GM12878 (cell line): ENCODE measurements around the gene TRIM74. TPM values are rescaled to one million over a fixed set of nuclear protein-coding genes. Genes with fewer than 3 reads are reported as not detected.

Experiments
- ATAC-seq: fragments of 200-7000 bp; cut with Tn5 transposase; 3 replicates; pipeline ENCODE4 v1.9.1; 2020; ENCODE audit warnings: mild to moderate bottlenecking, moderate library complexity
- BruUV-seq: library from RNA; stranded (reverse); fragments of 400-500 nt; replicated peaks from 2 replicates; lab custom pipeline; 2021; lab: Mats Ljungman, UMichigan
- CTCF ChIA-PET: fragments of 300-600 bp; sonication (Branson Sonifier 250); formaldehyde crosslinking; extraction: SDS; loops from one replicate; lab custom pipeline; 2021; ENCODE audit warnings: inconsistent platforms; lab: Yijun Ruan, JAX
- POLR2A ChIA-PET: fragments of 350-600 bp; formaldehyde crosslinking; extraction: SDS; loops from one replicate; lab custom pipeline; 2021; ENCODE audit warnings: inconsistent platforms; lab: Charles Lee
- RAD21 ChIA-PET: fragments of 300-600 bp; sonication (Branson Sonifier 250); formaldehyde crosslinking; loops from one replicate; lab custom pipeline; 2023; ENCODE audit warnings: antibody characterized with exemption; ENCODE audit not compliant: unreplicated experiment; lab: Charles Lee
- SMC1A ChIA-PET: fragments of 300-600 bp; sonication (Branson Sonifier 250); formaldehyde crosslinking; loops from one replicate; lab custom pipeline; 2023; ENCODE audit not compliant: unreplicated experiment, uncharacterized antibody; lab: Charles Lee
- DNase-seq: peaks from one replicate; pipeline ENCODE4 v3.0.0-alpha.2; 2011; ENCODE audit warnings: low read depth, low spot score
- FAIRE-seq: peaks from 3 replicates; lab custom pipeline; 2011; peaks lifted over from hg19 to GRCh38; lab: Jason Lieb, UNC
- H2AFZ ChIP-seq: 2 replicates; pipeline ENCODE4 v1.6.0; 2011; ENCODE audit warnings: low read depth, low read length, control low read depth; ENCODE audit not compliant: control insufficient read depth
- H3K27ac ChIP-seq: 2 replicates; pipeline ENCODE4 v1.5.1; 2011; ENCODE audit warnings: control low read depth; ENCODE audit not compliant: control insufficient read depth, insufficient read depth
- H3K27me3 ChIP-seq, 2 experiments: replicated peaks in 1 of 2; 2 replicates each; pipeline versions ENCODE4 v1.6.0 to v1.6.1; 2011; ENCODE audit warnings: low read length in 1 of 2; ENCODE audit not compliant: control insufficient read depth in 2 of 2, insufficient read depth in 2 of 2
- H3K36me3 ChIP-seq, 2 experiments: 2 replicates each; pipeline ENCODE4 v1.5.1; 2011; ENCODE audit warnings: low read length in 1 of 2; ENCODE audit not compliant: control insufficient read depth in 2 of 2, insufficient read depth in 2 of 2
- H3K4me1 ChIP-seq: 2 replicates; pipeline ENCODE4 v1.6.1; 2011; ENCODE audit warnings: mild to moderate bottlenecking, low read length, moderate library complexity, mixed read lengths; ENCODE audit not compliant: control insufficient read depth, insufficient read depth
- H3K4me2 ChIP-seq: 2 replicates; pipeline ENCODE4 v1.6.0; 2011; ENCODE audit warnings: control low read depth; ENCODE audit not compliant: control insufficient read depth, insufficient read depth
- H3K4me3 ChIP-seq: fragments of 200-600 bp; sonication (generic); 2 replicates; pipeline ENCODE4 v1.5.1; 2016
- H3K79me2 ChIP-seq: 2 replicates; pipeline ENCODE4 v1.6.0; 2011; ENCODE audit warnings: low read length; ENCODE audit not compliant: control insufficient read depth, insufficient read depth
- H3K9ac ChIP-seq: 2 replicates; pipeline ENCODE4 v1.8.0; 2011; ENCODE audit warnings: low read length, control low read depth, mixed read lengths; ENCODE audit not compliant: control insufficient read depth, insufficient read depth
- H3K9me3 ChIP-seq: replicated peaks from 3 replicates; pipeline ENCODE4 v1.5.1; 2011; ENCODE audit warnings: mild to moderate bottlenecking, low read length; ENCODE audit not compliant: control insufficient read depth, insufficient read depth
- H4K20me1 ChIP-seq: 2 replicates; pipeline ENCODE4 v1.6.0; 2011; ENCODE audit not compliant: control insufficient read depth, insufficient read depth
- CREB1 ChIP-seq: IDR thresholded peaks from 2 replicates; pipeline ENCODE4 v1.6.1; 2012; ENCODE audit warnings: low read depth, mild to moderate bottlenecking, inconsistent platforms
- CREM ChIP-seq: IDR thresholded peaks from 2 replicates; pipeline ENCODE4 v1.6.1; 2014; ENCODE audit warnings: antibody characterized with exemption, low read depth
- EED ChIP-seq: sonication (generic); IDR thresholded peaks from 2 replicates; pipeline ENCODE4 v1.6.1; 2016; ENCODE audit warnings: antibody characterized with exemption, low read depth
- ETV6 ChIP-seq, 2 experiments: fragments of 450-650 bp in 1 of 2; IDR thresholded peaks in 1 of 2; conservative IDR thresholded peaks in 1 of 2; 2 replicates each; pipeline ENCODE4 v1.6.1; 2014; ENCODE audit warnings: antibody characterized with exemption in 1 of 2, borderline replicate concordance in 1 of 2, low read depth in 1 of 2, mild to moderate bottlenecking in 1 of 2, moderate library complexity in 1 of 2
- HSF1 ChIP-seq: fragments of 150-350 bp; IDR thresholded peaks from 2 replicates; pipeline ENCODE4 v1.6.1; 2014; ENCODE audit warnings: mild to moderate bottlenecking, low read depth, low read length
- IKZF1 ChIP-seq: fragments of 450-650 bp; conservative IDR thresholded peaks from 2 replicates; pipeline ENCODE4 v1.6.1; 2017; ENCODE audit warnings: antibody characterized with exemption, mild to moderate bottlenecking
- LARP7 ChIP-seq: fragments of 450-650 bp; IDR thresholded peaks from 2 replicates; pipeline ENCODE4 v1.6.1; 2017; ENCODE audit warnings: mild to moderate bottlenecking
- NKRF ChIP-seq: fragments of 450-650 bp; conservative IDR thresholded peaks from 2 replicates; pipeline ENCODE4 v1.6.1; 2017; ENCODE audit warnings: mild to moderate bottlenecking, moderate library complexity
- NR2C1 ChIP-seq: fragments of 450-650 bp; IDR thresholded peaks from 2 replicates; pipeline ENCODE4 v1.6.1; 2017; ENCODE audit warnings: antibody characterized with exemption, mild to moderate bottlenecking, moderate library complexity
- PML ChIP-seq: IDR thresholded peaks from 2 replicates; pipeline ENCODE4 v1.6.1; 2012; ENCODE audit warnings: low read length, inconsistent platforms
- POU2F2 ChIP-seq: IDR thresholded peaks from 3 replicates; pipeline ENCODE4 v1.6.1; 2011; ENCODE audit warnings: low read depth, mild to moderate bottlenecking, low read length, borderline replicate concordance
- REST ChIP-seq: IDR thresholded peaks from 2 replicates; pipeline ENCODE4 v1.6.1; 2012; ENCODE audit warnings: mild to moderate bottlenecking, low read depth, low read length
- SMAD1 ChIP-seq: fragments of 450-650 bp; IDR thresholded peaks from 2 replicates; pipeline ENCODE4 v1.6.1; 2018; ENCODE audit warnings: mild to moderate bottlenecking, low read depth; ENCODE audit not compliant: partially characterized antibody
- SP1 ChIP-seq: IDR thresholded peaks from one replicate; pipeline ENCODE4 v1.6.1; 2011; ENCODE audit warnings: low read depth, low read length
- SRF ChIP-seq, 2 experiments: IDR thresholded peaks; 2 replicates each; pipeline ENCODE4 v1.6.1; 2011; ENCODE audit warnings: low read depth in 2 of 2, low read length in 2 of 2, mild to moderate bottlenecking in 1 of 2, moderate library complexity in 1 of 2
- STAT1 ChIP-seq: fragments of 450-650 bp; conservative IDR thresholded peaks from 2 replicates; pipeline ENCODE4 v1.6.1; 2014; ENCODE audit warnings: antibody characterized with exemption, mild to moderate bottlenecking
- TARDBP ChIP-seq: IDR thresholded peaks from 2 replicates; pipeline ENCODE4 v1.6.1; 2016; ENCODE audit warnings: borderline replicate concordance
- WGBS: methylation state at CpG from one replicate; pipeline ENCODE4 v1.1.6; 2016; ENCODE audit warnings: low lambda C conversion rate; ENCODE audit not compliant: insufficient replicate concordance, insufficient coverage; ENCODE audit errors: missing lambda C conversion rate; 5-methylcytosine and 5-hydroxymethylcytosine counted together
- in situ Hi-C: fragments of 300-500 bp; cut with MboI; formaldehyde crosslinking; loops from 9 replicates; pipeline ENCODE4 v1.14.3; 2018; ENCODE audit warnings: mixed read lengths
- intact Hi-C: fragments of 100-400 bp; cut with micrococcal nuclease; formaldehyde crosslinking; loops from one replicate; pipeline ENCODE4 v1.14.2; 2022; ENCODE audit not compliant: unreplicated experiment
- polyA plus RNA-seq, 11 experiments: library from polyadenylated mRNA; depleted of rRNA in 4 of 11; unstranded in 6 of 11; stranded (reverse) in 5 of 11; fragments of >200 nt; fragmentation: Nextera tagmentation in 4 of 11; fragmentation: Illumina TruSeq in 1 of 11; extraction: Ambion mirVana in 4 of 11; extraction: Trizol in 1 of 11; gene quantifications; 1 replicate in 1 of 11; 2 replicates in 10 of 11; pipeline versions ENCODE4 v1.2.1 to v1.2.3, GENCODE V29; 2011 to 2016; ENCODE audit warnings: inconsistent platforms in 2 of 11, missing spikeins in 2 of 11, low read depth in 1 of 11
- total RNA-seq, 4 experiments: library from RNA; depleted of rRNA in 3 of 4; stranded (reverse); fragments of >200 nt in 3 of 4; fragmentation: Illumina TruSeq in 1 of 4; extraction: Trizol in 1 of 4; gene quantifications; 2 replicates each; pipeline versions ENCODE4 v1.2.1 to v1.2.3, GENCODE V29; 2013 to 2021

The TRIM74 gene
- total and polyA plus RNA-seq, 10 of the 15 experiments (the other 5 are each of a cell fraction or from before 2014, with no cell fraction given) = 0.10 to 0.48 (median 0.21) TPM; not detected in 6

GRCh38 chr7:72924733-72925545, 44.3 kb downstream of the TRIM74 start, which contains the start of gene POM121:
POM121 (plus strand) TSS chr7:72925095; CDS start chr7:72925122, 27 bp downstream.
- Histone ChIP-seq H3K4me1 (peaks cover 6% of the 10 kb centered on the region; the same call in 1 of the 2 replicates), H3K9ac (peak within 1 kb of the TSS; percentile 75), H2AFZ (peak within 1 kb of the TSS; percentile 87), H3K4me3 (peak within 1 kb of the TSS; percentile 88), H3K79me2 (peaks cover 16% of the 10 kb centered on the region), H3K9me3 (no peaks in the 10 kb centered on the region), H3K27me3 (no peaks in the 10 kb centered on the region), H4K20me1 (no peaks in the 10 kb centered on the region), H3K36me3 (peaks cover 3 to 11% of the 10 kb centered on the region in 2 experiments), H3K4me2 (peak within 1 kb of the TSS; percentile 94), H3K27ac (peak within 1 kb of the TSS; percentile 63)
- intact Hi-C loops = no loop called here
- no TSS peak for BruUV-seq
- RAD21 ChIA-PET = no interaction called here
- SMC1A ChIA-PET = no interaction called here
- DNase-seq = peak; percentile 38
- CTCF ChIA-PET = no interaction called here
- ATAC-seq = peak; percentile 91
- no peak for FAIRE-seq
- POLR2A ChIA-PET = no interaction called here
- WGBS = 1% methylated on average over 91 of the region's 91 CpGs
- in situ Hi-C loops = loop anchor here (5.0 kb wide), 1 partner anchor 98 kb away; the partner anchor contains the start of gene TYW1B
- TF ChIP-seq CREM = peak; percentile 99
- TF ChIP-seq ETV6 (conservative IDR thresholded peaks at IDR 0.05 in 1 of 2, IDR thresholded peaks at IDR 0.05 in 1 of 2; ENCODE audit: borderline replicate concordance in 1 of 2, low read depth in 1 of 2) = no peak
- TF ChIP-seq EED = peak; percentile 42; the same call in 1 of the 2 replicates
- TF ChIP-seq REST = no peak
- TF ChIP-seq NR2C1 = peak; percentile 28; the same call in 1 of the 2 replicates
- peak; percentile 28; the same call in 1 of the 3 replicates for TF ChIP-seq POU2F2
- TF ChIP-seq STAT1 = peak; percentile 43; the same call in 1 of the 2 replicates
- peak; percentile 86 for TF ChIP-seq LARP7
- peak; percentile 93; the same call in 1 of the 2 replicates for TF ChIP-seq PML
- TF ChIP-seq SMAD1 = no peak
- TF ChIP-seq SP1 = peak; percentile 33
- TF ChIP-seq NKRF = 0 out of 2 replicates have a peak, but pooled peaks have one; percentile 75
- TF ChIP-seq HSF1 = no peak
- TF ChIP-seq SRF (IDR thresholded peaks at IDR 0.05; ENCODE audit: low read depth in 2 of 2, low read length in 2 of 2) = peak; percentile 24 to 91; a peak in 3 of 4 replicates
- TF ChIP-seq IKZF1 = peak; percentile 83
- peak; percentile 60; the same call in 1 of the 2 replicates for TF ChIP-seq TARDBP
- peak; percentile 98 for TF ChIP-seq CREB1
